Activated T-cell treated with anti-CD3 and anti-CD28 coated beads for 4 hours (primary cell): ENCODE measurements around the gene UBE2D3.
"Not testable (repeated sequence)": the region's sequence is repeated elsewhere in the genome, so short reads cannot be mapped to it uniquely, and the experiment has no call there.

Experiments used
- DNase-seq: peaks from one replicate; pipeline ENCODE4 v3.0.0-alpha.2; 2020

The UBE2D3 gene

DNA sequence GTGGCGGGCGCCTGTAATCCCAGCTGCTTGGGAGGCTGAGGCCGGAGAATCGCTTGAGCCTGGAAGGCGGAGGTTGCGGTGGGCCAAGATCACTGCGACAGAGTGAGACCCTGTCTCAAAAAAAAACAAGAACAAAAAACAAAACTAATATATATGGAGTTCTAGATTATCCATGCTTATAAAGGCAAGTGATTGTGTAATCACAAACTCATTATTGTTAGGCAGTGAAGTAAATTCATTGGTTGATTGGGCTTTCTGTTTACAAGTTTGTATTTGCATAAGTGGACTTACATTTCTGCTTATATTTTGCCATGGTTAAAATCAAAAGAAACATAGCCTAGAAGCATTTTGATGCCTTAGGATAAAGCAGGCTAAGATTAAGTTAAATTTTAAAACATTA, 2.5 kb upstream of the UBE2D3 start:
- no peak for DNase-seq

DNA sequence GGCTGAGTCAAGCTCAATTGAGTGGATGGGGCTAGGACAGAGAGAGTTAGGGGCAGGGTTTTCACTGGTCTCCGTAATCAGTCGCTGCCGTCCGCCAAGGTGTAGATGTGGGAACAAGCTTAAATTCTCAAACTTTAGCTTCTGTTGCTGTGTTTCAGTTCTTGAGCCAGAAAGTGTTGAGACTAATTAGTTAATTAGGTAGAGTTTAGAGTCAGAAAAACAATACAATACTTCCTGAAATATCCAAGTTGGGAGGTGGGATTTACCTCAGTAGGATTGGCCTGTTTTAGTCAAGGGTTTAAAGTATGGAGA, 1.1 kb upstream of the UBE2D3 start:
- no peak for DNase-seq

DNA sequence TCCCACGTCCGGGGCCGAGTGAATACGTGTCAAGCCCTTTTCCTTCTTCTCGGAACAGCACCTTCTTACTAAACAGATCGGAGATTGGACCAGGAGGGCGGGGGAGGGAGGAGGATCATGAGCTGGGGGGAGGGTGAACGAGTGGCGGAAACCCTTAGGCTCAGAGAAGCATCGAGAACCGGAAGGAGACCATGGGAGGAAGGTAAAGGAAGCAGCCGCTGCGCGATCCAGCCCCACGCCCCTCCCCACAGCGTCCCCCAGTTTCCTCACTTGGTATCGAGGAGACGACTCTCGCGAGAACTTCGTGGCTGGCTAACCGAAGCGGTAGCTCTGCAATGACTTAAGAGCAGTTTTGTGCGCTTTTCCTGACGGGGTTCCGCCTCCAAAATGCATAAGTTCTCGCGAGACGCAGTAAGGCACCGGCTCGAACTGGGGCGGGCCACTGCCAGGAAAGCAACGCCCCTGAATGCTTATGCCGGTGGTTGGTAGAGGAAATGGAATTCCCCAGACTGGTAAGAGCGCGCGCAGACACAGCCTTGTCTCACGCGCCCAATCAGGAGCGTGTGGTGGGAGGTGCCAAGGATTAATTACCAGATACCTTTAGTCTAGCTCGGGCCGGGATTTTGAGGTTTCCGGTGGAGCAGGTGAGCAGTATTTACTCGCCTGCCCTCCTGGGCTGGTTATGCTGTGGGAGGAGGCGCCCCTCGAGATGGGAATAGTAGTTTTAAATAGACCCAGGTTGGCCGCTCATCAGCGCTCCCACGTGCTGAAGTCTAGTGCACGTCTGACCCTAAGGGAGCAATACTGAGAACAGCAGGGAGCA, 534 bp upstream of the UBE2D3 start:
- DNase-seq = peak; percentile 96

DNA sequence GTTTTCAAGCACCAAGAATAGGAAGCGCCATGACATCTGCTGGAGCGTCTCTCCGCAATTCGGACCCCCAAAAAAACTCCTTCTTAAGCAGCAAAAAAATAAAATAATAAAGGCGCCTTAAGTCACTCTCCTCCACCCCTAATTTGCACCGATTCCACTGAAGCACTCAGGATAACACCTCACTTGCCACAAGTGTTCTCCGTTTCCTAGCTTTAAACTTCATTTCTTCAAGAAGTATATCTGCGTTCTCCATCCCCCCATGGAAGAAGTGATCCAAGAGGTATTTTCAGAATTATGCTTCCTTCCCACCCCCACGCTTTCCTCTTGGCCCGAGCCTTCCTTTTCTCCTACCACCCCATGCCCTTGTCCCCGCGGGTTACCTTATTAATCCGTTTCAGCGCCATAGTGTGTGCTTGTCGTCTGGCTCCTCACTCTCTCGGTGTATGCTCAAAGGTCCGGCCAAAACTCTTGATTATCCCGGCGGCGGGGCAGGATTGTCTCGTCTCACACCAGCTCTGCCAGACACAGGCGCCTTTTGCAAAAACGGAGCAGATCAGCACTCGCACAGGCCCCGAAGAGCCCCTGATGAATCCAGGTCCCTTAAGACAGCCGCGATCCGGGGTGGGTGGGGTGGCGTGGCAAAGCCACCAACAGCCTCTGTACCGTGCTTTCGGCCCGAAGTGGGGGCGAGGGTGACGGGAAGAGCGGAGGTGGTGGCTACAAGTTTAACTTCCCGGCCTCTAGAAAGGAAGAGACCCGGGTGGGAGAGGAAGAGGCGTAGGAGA, 1.1 kb downstream of the UBE2D3 start:
- peak; percentile 63 for DNase-seq

DNA sequence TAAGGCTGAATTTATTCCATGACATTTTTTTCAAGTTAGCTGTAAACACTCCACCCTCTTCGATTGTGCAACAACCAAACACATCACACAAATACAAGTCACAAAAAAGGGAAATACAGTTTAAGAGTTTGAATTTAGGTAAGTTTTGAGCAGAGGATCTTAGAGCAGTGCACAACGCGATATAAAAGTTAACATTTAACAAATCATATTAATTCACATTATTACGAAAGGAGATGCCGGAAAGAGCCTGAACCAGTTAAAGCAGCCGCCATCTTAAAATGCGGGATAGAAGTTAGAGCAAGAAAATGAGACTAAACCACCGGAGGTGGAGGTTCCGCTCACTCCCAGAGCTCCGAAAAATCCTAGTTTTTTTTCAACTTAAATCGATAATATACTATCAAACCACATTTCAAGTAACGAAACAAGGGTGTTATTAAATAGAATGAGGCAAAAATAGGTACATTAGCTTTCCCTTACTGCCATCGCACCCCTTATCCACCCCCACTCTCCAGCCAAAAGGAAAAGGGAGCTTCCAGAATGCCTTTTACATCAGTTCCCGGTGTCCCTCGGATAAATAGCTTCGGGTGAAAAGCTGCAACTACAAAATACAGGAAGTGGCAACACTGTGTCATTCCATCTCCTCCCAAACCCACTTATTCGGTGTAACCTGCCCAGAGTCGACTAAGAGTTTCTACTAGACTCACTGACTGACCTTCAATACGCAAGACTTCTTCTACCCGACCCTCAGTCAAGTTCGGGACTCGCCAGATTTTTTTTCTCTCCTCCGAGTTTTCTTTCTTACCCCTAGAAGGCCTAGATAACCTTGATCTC, 1.9 kb downstream of the UBE2D3 start:
- DNase-seq = peak; percentile 25

DNA sequence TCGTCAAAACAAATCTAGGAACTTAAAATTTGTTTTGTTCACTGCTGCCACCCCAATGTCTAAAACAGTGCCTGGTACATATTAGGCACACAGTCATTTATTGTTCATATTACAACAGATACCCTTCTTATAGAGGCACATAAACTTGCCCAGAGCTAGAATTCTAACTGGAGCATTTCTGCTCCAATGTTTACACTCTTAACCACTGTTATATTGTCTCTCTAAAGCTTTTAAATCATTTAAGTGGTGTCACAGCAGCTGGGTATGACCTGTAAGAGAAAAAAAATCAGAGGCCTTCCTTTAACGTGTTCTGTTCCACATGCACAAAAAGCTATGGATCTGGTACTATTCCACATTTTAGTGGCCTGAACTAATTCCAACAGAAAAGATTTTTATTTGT, 3.0 kb downstream of the UBE2D3 start:
- DNase-seq = no peak

DNA sequence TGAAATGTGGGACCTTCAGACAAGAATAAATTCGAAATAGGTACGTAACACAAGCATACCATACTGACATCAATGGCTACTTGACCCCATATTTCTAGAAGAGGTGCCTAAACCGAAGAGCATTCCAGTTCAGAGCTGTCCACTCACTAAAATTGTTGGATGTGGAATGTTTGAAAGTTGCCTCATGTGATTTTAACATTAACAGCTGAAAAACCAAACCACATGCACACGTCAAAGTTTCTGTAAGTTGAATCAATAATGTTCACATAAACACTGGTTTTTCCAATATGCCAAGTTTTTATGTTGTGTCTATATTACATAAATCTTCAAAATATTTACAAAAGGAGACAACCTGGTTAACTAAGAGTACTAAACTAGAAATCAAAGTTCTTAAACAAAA, 3.5 kb downstream of the UBE2D3 start:
- DNase-seq = no peak

DNA sequence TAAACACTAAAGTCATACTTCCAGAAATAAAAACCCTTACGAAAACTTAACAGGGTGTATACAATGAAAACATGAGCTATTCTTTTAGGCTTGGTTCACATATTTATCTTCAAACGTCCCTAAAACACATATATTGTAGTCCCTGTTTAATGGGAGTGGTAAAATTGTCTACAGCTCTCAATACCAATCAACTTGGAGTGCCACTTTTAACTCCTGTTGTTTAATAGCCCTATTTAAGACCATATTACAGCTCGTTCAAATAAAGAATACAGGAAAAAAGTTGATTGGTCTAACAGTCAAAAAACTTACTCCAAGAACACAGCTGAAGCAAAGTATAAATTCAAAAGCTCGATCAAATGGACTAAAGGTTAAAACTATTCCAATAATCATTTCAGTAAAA, 3.9 kb downstream of the UBE2D3 start:
- no peak for DNase-seq

DNA sequence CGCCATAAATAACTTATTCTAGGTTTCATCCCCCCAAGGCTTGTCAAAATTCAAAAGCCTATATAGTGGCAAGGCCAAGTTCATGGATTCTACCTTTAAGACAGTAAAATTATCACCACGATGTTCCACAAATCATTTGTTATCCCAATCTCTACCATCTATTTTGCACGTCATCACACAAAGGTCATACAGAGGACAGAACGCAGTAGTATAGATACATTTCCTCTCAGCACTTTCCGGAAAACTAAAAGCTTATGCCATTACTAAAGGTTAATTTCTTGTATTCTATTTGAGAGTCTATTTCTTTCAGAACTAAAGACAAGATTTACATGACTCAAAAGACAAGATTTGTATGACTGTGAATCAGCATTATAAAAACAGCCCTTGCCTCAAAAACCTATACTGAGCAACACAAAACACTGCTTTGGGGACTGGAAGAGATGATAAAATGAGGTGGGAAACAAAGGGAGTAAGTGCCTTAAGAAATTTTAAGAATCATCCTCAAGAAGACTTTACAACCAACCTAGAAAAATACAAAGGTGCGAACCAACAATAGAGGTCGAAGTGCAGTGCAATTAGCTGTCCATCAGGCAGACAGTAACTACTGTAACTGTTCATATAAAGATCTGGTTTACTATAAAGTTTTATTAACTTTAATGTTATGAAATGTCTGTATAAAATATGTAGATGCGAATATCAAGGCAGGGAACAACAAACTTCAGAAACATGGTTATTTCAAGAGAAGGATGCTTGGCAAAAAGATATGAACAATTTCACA, 7.6 kb downstream of the UBE2D3 start:
- DNase-seq = no peak

DNA sequence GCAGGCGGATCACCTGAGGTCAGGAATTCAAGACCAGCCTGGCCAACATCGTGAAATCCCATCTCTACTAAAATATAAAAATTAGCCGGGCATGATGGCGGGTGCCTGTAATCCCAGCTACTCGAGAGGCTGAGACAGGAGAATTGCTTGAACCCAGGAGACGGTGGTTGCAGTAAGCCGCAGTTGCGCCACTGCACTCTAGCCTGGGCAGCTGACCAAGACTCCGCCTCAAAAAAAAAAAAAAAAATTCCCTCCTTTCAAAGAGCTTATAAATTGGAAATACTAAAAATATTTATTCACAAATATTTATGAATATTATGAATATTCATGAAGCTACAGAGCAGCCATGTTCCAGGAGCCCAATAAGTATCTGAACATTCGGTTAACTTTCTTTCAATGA, 8.3 kb downstream of the UBE2D3 start:
- not testable (repeated sequence) for DNase-seq

DNA sequence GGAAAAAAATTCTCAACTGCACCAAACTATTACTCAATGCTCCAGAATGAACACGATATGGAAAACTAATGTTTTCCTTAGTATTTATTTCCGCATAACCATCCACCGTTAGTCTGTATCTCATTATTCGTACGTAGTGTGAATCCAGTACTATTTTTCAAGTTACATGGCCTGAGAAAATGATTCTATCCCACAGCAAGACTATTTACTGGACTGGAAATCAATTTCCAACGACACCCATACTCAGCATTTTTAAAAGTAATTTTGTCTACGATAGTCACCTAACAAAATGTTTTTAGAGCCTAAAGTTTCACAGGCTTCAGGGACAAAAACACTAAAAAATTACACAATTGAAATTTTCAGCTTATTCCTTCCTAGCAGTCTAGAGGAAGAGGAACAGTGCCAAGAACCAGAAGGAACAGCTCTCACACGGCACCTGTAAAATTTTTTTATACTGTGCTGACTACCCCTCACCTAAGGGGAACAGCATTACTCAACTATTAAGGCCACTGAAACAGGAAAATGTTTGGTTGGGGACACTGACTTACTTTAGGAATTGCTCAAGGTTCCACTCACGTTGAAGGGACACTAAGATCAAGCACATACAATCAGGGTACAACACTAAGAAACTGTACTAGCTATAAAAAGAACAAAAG, 9.6 kb downstream of the UBE2D3 start:
- DNase-seq = no peak

DNA sequence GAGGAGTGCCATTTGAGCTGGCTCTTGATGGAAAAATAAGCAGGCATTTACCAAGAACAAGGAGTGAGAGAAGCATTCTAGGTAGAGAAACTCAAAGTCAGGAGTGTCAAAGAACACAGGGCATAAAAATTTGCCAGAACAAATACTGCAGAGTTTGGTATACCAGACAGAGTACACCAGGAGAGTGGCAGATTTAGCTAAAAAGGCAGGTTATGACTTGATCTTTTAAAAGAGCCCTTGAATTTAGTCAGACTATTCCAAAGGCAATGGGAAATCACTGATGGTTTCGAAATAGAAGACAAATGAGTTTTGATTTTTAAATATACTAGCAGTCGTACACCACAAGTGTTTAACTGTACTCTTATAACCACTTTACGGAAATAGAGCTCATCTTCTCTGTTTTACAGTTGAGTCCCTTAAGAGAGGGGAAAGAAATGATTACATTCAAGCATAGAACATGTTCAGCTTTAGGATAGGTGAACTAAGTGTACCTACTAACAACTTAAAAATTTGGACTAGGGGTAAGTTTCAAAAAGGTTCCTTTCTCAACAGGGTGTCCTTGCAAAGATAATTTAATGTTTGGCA, 10.2 kb downstream of the UBE2D3 start:
- DNase-seq = no peak

DNA sequence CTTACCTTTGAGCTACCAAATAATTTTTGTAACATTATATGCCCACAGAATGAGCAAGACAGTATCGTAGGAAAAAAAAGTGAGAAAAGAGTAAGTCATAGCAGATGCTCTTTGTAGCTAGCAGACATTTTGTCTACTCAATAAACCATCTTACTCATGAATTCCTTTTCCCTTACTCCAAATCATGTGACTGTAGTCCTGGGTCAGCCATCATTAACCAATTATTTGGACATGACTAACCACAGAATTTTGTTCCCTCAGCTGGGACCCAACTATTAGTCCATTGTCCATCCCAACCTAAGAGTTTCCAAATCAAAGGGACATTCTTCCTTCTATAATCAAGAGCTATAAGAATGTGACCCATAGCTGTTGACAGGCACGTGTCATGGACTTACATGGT, 11.4 kb downstream of the UBE2D3 start:
- DNase-seq = no peak

DNA sequence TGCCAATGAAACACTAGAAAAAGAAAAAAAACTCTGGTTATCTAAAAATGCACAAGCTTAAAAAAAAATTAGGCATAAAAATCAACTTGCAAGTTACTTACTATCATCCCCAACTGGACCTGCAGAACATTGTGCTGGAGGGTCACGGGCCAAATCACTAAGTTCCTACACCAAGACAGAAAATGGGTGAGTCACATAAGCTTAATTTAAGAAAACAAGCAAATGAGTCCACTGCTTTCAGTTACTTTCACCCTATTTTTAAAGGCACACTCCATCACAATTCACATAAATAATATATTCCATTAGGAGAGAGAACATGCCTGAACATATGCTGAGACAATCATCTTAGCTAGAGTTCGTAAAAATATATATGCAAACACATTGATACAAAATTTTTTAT, 17.7 kb downstream of the UBE2D3 start:
- DNase-seq = no peak

DNA sequence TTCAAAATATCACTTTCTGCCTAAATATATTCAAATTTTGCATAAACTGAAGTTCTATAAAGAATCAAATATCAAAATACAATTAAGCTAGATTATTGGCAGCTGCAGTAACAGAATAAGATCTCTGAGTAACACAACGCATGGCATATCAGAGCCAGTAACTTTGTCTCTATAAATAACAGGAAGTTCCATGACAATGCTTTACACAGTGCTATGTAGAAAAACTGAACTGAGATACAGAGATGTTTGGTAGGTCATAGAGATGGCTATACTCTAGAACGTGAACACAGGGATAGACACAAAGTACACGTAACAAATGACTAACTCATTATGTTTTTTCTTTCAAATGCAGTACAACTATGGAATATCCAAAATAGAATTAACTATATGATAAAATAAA, 18.2 kb downstream of the UBE2D3 start:
- no peak for DNase-seq

DNA sequence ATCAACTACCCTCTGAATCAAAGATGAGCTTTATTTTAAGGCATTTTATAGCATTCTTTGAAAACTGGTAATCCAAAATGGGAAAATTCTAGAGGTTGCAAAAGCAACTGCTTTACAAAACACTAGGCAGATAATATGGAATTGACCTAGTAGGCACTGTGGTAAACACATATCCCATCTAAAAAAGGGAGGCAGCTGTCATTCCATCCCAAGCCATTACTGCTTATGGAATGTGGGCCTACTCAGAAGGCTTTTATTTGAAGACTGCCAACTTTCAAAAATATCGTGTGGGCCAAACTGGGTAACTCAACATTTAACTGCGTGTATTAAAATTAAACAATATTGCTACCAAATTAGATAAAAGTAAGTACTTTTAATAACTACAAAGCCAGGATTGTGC, 19.3 kb downstream of the UBE2D3 start:
- no peak for DNase-seq

DNA sequence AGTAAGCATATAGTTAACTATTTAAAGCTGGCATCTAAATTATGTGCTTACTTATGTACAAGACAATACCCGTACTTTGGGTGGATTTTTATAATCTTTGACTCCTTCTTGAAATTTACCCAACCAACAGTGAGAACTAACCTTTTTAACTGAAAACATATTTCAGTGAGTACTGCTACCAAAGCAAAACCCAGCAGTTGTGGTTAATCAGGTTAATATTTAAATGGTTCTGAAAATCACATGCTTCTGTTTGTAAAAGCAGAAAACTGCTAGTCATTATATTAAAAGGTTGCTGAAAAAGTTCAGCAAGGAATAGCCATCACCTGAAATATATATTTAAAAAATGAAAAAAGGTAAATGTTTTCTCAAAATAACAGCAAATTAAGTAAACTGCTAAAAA, 20.0 kb downstream of the UBE2D3 start:
- DNase-seq = no peak

DNA sequence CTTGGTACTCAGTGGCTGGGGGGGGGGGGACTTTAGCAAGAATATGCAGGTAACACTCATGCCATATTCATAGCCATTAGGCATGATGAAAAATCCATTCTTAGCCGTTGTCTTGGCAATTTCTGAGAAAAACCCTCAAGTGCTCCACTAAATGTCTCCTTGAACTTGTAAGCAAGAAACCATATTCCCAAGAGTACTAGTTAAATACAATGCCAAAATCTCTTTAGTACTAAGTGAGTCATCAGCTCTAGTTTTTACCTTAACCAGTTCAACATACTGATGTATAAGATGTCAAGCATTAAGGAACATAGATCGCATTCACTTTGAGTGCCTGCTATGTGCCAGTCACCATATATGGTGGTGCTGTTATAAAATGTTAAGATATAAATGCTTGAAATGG, 27.5 kb downstream of the UBE2D3 start:
- no peak for DNase-seq

DNA sequence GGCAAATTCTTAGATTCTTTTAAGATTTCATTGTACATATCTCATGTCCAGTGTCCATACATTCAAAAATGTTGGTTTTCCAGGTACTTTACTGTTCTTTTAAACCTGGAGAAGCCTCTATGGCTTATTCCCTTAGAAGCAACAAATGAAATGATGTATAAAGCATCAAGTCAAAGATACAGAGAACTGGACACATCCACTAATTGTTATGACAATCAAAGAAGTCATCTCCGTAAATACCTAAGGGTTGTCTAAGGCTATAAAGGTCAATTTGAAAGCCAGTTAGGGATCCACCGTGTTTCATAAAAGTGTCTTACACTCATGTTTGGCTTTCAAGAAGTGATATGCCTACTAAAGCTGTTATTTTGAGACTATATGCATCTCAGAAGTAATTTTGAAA, 32.4 kb downstream of the UBE2D3 start:
- no peak for DNase-seq

DNA sequence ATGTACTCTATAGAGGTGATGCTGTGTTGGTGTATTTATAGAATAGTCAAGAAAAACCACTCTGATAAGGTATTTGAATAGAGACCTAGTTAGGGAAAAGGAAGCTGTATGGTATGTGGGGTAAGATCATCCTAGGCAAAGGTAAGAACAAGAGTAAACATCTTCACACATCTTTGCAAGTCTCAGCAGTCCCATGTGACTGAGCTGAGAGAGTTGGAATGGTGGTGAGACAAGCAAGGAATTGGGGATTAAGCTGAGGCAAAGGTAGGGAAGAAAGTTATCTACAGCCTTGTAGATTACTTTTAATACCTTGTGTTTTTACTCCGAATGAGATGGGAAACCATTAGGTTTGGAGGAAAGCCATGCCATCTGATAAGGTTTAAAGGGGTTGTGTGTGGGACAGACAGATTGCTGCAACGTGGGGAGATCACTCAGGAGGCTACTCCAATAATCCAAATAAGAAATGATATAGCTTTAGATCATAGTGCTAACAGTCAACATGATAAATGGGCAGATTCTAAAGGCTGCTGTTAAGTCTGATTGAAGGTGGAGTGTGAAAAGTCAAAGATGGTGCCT, 34.9 kb downstream of the UBE2D3 start:
- no peak for DNase-seq

DNA sequence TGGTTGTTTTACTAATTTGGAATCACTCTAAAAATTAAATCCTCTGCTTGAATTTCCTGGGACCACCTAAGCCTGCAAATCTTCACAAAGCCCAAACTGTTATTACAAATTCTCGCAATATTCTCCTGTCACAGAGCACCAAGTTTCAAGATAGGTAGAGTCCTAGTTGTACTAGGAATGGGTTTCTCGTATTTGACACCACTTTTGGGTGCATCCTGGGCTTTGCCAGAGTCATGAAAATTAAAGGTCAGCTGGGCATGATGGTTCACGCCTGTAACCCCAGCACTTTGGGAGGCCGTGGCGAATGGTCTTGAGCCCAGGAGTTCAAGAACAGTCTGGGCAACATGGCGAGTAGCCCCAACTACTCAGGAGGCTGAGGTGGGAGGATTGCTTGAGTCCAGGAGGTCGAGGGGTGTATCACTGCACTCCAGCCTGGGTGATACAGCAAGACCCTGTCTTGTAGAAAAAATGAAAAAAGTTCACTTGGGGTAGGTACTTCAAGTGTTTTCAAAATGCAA, 36.0 kb downstream of the UBE2D3 start:
- no peak for DNase-seq
